ENCODE data around the gene CD48. TPM values are rescaled to one million over a fixed set of nuclear protein-coding genes. Genes with fewer than 3 reads are reported as not detected.
A peak's percentile ranks its signal among the peaks of the same experiment; 100 is the strongest.

Gene CD48, protein sequence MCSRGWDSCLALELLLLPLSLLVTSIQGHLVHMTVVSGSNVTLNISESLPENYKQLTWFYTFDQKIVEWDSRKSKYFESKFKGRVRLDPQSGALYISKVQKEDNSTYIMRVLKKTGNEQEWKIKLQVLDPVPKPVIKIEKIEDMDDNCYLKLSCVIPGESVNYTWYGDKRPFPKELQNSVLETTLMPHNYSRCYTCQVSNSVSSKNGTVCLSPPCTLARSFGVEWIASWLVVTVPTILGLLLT
- total RNA-seq: 100 to 1,000 TPM; 215 to 220 TPM

DNA sequence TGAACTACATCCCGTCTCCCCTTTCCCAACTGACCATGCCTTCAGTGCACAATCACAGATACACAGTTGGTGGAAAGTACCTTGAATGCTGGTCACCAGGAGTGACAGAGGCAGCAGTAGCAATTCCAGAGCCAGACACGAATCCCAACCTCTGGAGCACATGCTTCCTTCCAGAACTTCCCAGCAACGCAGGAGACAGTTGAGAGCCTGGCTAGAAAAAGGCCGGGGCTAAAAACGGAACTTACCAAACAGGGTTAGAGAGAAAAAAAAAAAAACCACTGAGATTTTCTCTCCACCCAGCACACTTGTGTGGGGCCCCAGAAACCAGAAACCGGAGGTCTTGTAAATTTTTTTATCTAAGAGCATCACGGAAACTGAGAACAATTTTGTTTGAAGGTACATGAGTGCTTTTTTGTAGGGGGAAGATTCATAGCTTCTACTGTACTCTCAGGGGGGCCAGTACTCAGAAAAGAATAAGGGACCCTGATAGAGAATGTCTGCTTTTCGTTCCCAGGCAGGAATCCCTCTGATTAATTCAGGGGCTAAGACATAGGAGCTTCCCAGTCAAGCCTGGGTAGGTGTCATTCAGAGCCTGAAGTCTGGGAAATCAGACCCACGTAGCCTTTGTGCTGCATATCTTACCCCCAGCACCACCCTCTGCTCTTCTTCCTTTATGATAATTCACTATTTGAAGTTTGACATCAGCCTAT is at the start of gene CD48:
CD48 (minus strand) TSS at position 221 of the 710 bp plus-strand sequence; CDS start at position 162, 59 bp downstream.
- DNase-seq (peak; percentile 49 to 67), ATAC-seq (replicated peaks in 1 of 2) (peak; percentile 34 to 65)
- Mint-ChIP-seq H3K9me3 (no peaks in the 10 kb centered on the region), H3K4me3 (no peak within 1 kb of the TSS), H3K27ac (no peak within 1 kb of the TSS), H3K36me3 (ENCODE audit: insufficient read depth in 2 of 2) (peaks cover 5% of the 10 kb centered on the region in 2 donors), H3K4me1 (ENCODE audit: low read depth) (peaks cover 35% of the 10 kb centered on the region), H3K27me3 (ENCODE audit: low read depth) (no peaks in the 10 kb centered on the region)

- no peak overlapping the region for H3K4me3 Mint-ChIP-seq
- DNase-seq: no peak
- no peak overlapping the region for H3K27ac Mint-ChIP-seq
- H3K9me3 Mint-ChIP-seq: peaks cover 6 to 7% of the 10 kb centered on the region in 2 donors
- ATAC-seq (replicated peaks in 1 of 2): peak; percentile 28 to 31
- H3K27me3 Mint-ChIP-seq (ENCODE audit: low read depth): no peaks in the 10 kb centered on the region
- peaks cover 30% of the 10 kb centered on the region for H3K4me1 Mint-ChIP-seq (ENCODE audit: low read depth)
- H3K36me3 Mint-ChIP-seq (ENCODE audit: insufficient read depth in 2 of 2): peaks cover 9 to 10% of the 10 kb centered on the region in 2 donors
Measured at GRCh38 chr1:160761046-160761445, 49.4 kb upstream of the CD48 start.

- no peak for DNase-seq
- Mint-ChIP-seq H3K27me3 (ENCODE audit: low read depth) (no peaks in the 10 kb centered on the region), H3K4me3 (no peak overlapping the region), H3K27ac (no peak overlapping the region), H3K4me1 (ENCODE audit: low read depth) (peaks cover 34% of the 10 kb centered on the region), H3K36me3 (ENCODE audit: insufficient read depth in 2 of 2) (peaks cover 6 to 9% of the 10 kb centered on the region in 2 donors), H3K9me3 (peaks cover 6 to 7% of the 10 kb centered on the region in 2 donors)
- no peak for ATAC-seq (replicated peaks in 1 of 2)
Measured at GRCh38 chr1:160759740-160760139, 48.1 kb upstream of the CD48 start.

DNA sequence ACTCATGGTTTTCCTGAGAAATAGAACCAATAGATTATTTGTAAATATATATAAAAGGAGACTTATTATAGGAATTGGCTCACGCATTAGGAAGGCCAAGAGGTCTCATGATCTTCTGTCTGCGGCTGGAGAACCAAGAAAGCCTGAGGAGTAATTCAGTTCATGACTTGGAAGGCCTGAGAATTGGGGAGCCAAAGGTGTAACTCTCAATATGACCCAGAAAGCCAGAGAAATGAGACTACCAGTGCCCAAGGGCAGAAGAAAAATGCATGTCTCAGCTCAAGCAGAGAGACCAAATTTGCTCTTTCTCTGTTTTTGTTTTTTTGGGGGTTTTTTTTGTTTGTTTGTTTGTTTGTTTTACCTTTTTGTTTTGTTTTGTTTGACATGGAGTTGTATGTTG is 46.9 kb upstream of the CD48 start:
- Mint-ChIP-seq H3K4me1 (ENCODE audit: low read depth) (peaks cover 39% of the 10 kb centered on the region), H3K9me3 (peaks cover 6 to 7% of the 10 kb centered on the region in 2 donors)
- no peak for DNase-seq

DNA sequence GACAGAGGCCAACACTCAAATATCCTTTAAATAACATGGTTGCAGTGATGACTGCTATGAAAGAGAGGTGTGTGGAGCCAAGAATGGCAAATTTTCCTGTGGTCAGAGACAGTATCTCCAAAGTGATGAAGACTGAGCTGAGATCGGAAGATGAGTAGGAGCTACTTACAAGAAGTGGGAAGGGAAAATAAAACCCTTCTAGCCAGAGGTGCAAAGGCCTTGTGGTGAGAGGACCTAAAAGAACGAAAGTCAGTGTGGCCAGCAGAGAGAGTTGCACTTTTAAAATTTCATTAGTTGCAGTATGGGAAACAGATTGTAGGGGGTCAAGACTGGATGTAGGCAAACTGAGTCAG is 45.2 kb upstream of the CD48 start:
- DNase-seq: no peak
- Mint-ChIP-seq H3K9me3 (peaks cover 6 to 7% of the 10 kb centered on the region in 2 donors), H3K36me3 (ENCODE audit: insufficient read depth in 2 of 2) (peaks cover 7 to 12% of the 10 kb centered on the region in 2 donors), H3K4me1 (ENCODE audit: low read depth) (peaks cover 48% of the 10 kb centered on the region), H3K27ac (peak overlapping the region; percentile 26), H3K27me3 (ENCODE audit: low read depth) (no peaks in the 10 kb centered on the region), H3K4me3 (peak overlapping the region in 1 of 2 donors; percentile 38)
- ATAC-seq (replicated peaks in 1 of 2): peak; percentile 15 to 32

More for the DNA sequence above, 46.9 kb upstream of the CD48 start:
- Mint-ChIP-seq H3K27ac (no peak overlapping the region), H3K4me3 (no peak overlapping the region), H3K36me3 (ENCODE audit: insufficient read depth in 2 of 2) (peaks cover 6 to 9% of the 10 kb centered on the region in 2 donors), H3K27me3 (ENCODE audit: low read depth) (no peaks in the 10 kb centered on the region)
- no peak for ATAC-seq (replicated peaks in 1 of 2)

- DNase-seq: no peak
- H3K4me3 Mint-ChIP-seq: peak overlapping the region; percentile 38 to 49
- ATAC-seq (replicated peaks in 1 of 2): peak; percentile 59
- peak overlapping the region; percentile 26 for H3K27ac Mint-ChIP-seq
- peaks cover 6 to 7% of the 10 kb centered on the region in 2 donors for H3K9me3 Mint-ChIP-seq
- no peaks in the 10 kb centered on the region for H3K27me3 Mint-ChIP-seq (ENCODE audit: low read depth)
- peaks cover 7 to 14% of the 10 kb centered on the region in 2 donors for H3K36me3 Mint-ChIP-seq (ENCODE audit: insufficient read depth in 2 of 2)
- H3K4me1 Mint-ChIP-seq (ENCODE audit: low read depth): peaks cover 54% of the 10 kb centered on the region
Measured at GRCh38 chr1:160755911-160756848, 44.6 kb upstream of the CD48 start.

DNA sequence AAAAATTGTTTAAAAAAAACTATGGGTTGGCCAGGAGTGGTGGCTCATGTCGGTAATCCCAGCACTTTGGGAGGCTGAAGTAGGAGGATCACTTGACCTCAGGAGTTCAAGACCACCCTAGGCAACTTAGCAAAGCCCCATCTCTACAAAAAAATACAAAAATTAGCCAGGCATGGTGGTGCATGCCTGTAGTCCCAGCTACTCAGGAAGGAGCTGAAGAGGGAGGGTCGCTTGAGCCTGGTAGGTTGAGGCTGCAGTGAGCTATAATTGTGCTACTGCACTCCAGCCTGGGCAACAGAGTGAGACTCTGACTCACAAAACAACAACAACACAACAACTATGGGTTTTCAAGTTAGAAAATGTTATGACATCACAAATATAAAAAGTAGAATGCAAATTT is 43.8 kb upstream of the CD48 start:
- no peak for ATAC-seq (replicated peaks in 1 of 2)
- H3K27ac Mint-ChIP-seq: peak overlapping the region; percentile 26
- DNase-seq: no peak
- peaks cover 7 to 21% of the 10 kb centered on the region in 2 donors for H3K36me3 Mint-ChIP-seq (ENCODE audit: insufficient read depth in 2 of 2)
- no peaks in the 10 kb centered on the region for H3K27me3 Mint-ChIP-seq (ENCODE audit: low read depth)
- H3K9me3 Mint-ChIP-seq: peaks cover 5 to 6% of the 10 kb centered on the region in 2 donors
- peaks cover 62% of the 10 kb centered on the region for H3K4me1 Mint-ChIP-seq (ENCODE audit: low read depth)
- H3K4me3 Mint-ChIP-seq: peak overlapping the region; percentile 16 to 38

DNA sequence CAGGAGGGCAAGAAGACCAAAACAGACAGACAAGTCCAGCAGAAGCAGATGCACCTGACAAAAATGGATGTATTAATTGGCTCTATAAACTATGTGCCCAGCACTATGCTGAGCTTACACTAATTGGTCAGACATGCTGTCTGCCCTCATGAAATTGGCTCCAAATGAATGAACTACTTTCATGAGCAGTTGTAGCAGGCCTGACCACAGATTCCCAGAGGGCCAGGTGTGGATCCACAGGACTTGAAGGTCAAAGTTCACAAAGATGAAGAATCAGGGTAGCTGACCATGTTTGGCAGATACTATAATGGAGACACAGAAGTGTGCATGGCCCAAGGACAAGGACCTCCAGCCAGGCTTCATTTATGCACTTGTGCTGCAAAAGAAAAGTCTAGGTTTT is 42.0 kb upstream of the CD48 start:
- DNase-seq: no peak
- Mint-ChIP-seq H3K9me3 (peaks cover 5 to 6% of the 10 kb centered on the region in 2 donors), H3K4me1 (ENCODE audit: low read depth) (peaks cover 79% of the 10 kb centered on the region), H3K36me3 (ENCODE audit: insufficient read depth in 2 of 2) (peaks cover 7 to 24% of the 10 kb centered on the region in 2 donors), H3K4me3 (no peak overlapping the region), H3K27me3 (ENCODE audit: low read depth) (no peaks in the 10 kb centered on the region), H3K27ac (no peak overlapping the region)
- no peak for ATAC-seq (replicated peaks in 1 of 2)

DNA sequence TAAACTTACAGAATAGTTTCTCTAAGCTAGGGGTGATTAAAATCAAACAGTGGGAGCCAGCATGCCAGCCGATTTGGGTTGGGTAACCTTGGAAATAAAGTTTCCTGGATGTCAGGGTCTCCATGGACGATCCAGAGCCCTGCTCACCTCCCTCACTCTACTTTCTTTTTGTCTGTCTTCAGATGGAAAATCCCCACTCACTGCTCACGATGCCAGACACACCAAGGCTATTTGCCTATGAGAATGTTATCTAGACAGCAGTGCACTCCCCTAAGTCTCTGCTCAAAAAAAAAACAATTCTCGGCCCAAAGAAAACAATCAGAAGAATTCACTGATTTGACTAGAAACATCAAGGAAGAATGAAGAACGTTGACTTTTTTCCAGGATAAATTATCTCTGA is 41.3 kb upstream of the CD48 start:
- Mint-ChIP-seq H3K36me3 (ENCODE audit: insufficient read depth in 2 of 2) (peaks cover 7 to 24% of the 10 kb centered on the region in 2 donors), H3K4me3 (no peak overlapping the region)

DNA sequence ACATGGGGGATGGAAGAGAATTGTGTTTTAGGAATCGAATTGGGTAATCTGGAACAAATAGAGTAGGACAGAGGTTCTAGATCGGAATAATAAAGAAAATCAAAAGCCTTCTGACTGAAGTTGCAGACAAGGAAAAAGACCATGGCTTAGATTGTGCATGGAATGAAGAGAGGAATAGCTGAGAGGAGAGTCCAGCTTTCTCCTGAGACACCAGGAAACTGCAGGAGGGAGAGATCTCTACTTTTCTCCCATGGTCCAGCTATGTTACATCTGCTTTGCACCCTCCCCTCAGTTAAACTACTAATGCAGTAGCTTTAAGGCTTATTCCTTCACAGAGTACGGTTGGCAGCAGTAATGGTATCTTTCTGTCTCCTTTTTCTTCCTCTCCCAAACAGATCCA is 40.8 kb upstream of the CD48 start:
- H3K4me1 Mint-ChIP-seq (ENCODE audit: low read depth): peaks cover 84% of the 10 kb centered on the region

More for the DNA sequence above, 41.3 kb upstream of the CD48 start:
- H3K27ac Mint-ChIP-seq: peak overlapping the region; percentile 4
- peaks cover 5 to 6% of the 10 kb centered on the region in 2 donors for H3K9me3 Mint-ChIP-seq
- no peak for ATAC-seq (replicated peaks in 1 of 2)
- no peaks in the 10 kb centered on the region for H3K27me3 Mint-ChIP-seq (ENCODE audit: low read depth)
- no peak for DNase-seq
- peaks cover 84% of the 10 kb centered on the region for H3K4me1 Mint-ChIP-seq (ENCODE audit: low read depth)

DNA sequence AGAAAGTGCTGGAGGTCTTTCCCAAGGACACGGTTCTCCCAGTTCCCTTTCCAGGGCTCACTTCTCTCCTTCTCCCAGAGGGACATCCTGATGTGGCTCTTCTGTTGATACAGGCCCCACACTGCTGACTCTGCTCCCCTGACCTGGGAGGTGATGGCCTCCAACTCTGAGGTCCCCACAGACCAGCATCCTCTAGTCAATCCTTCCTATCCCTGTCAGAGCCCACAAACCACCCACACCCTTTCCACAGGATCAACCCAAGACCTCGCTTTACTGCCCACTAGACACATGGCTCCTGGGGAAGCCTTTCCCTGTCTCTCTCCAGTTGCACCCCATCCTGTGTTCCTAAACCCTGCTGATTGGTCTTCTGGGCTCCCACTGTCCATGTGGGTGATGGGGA is 39.0 kb upstream of the CD48 start:
- no peak overlapping the region for H3K27ac Mint-ChIP-seq
- H3K27me3 Mint-ChIP-seq (ENCODE audit: low read depth): no peaks in the 10 kb centered on the region
- peaks cover 84% of the 10 kb centered on the region for H3K4me1 Mint-ChIP-seq (ENCODE audit: low read depth)
- H3K9me3 Mint-ChIP-seq: no peaks in the 10 kb centered on the region
- H3K36me3 Mint-ChIP-seq (ENCODE audit: insufficient read depth in 2 of 2): peaks cover 0 to 17% of the 10 kb centered on the region in 2 donors
- ATAC-seq (replicated peaks in 1 of 2) (peak in 1 of 2 donors; percentile 11), DNase-seq (peak in 1 of 2 donors; percentile 9)
- H3K4me3 Mint-ChIP-seq: peak overlapping the region; percentile 62 to 64

More for the DNA sequence above, 40.8 kb upstream of the CD48 start:
- H3K27me3 Mint-ChIP-seq (ENCODE audit: low read depth): no peaks in the 10 kb centered on the region
- H3K9me3 Mint-ChIP-seq: peaks cover 5 to 6% of the 10 kb centered on the region in 2 donors
- DNase-seq: no peak
- H3K36me3 Mint-ChIP-seq (ENCODE audit: insufficient read depth in 2 of 2): peaks cover 7 to 24% of the 10 kb centered on the region in 2 donors
- H3K27ac Mint-ChIP-seq: peak overlapping the region; percentile 47
- ATAC-seq (replicated peaks in 1 of 2): no peak
- peak overlapping the region in 1 of 2 donors; percentile 39 for H3K4me3 Mint-ChIP-seq

DNA sequence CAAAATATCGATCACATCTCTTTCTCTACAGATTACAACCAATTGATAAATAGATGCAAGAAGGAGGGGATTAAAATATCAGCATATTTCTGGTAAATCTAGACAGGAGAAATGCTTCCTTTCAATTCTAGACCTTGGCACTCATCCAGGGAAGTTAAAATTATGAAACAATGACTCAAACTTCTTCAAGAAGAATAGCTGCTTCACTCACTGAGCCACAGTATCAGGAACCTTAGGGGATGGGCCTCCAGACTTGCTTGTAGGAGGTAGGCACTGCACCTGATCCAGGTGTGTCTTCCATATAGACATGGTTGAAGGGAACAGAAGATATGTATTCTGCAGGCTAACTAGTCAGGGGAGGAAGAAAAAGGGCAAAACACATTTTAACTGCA is 37.3 kb upstream of the CD48 start:
- Mint-ChIP-seq H3K9me3 (no peaks in the 10 kb centered on the region), H3K4me3 (no peak overlapping the region), H3K27me3 (ENCODE audit: low read depth) (no peaks in the 10 kb centered on the region), H3K4me1 (ENCODE audit: low read depth) (peaks cover 94% of the 10 kb centered on the region), H3K36me3 (ENCODE audit: insufficient read depth in 2 of 2) (peaks cover 0 to 19% of the 10 kb centered on the region in 2 donors), H3K27ac (peak overlapping the region; percentile 45)
- no peak for DNase-seq
- no peak for ATAC-seq (replicated peaks in 1 of 2)
